GM19238 (cell line): Measurements from ENCODE around the gene CSF1R.

ENCODE experiments used
- DNase-seq: peaks from one replicate; pipeline ENCODE4 v3.0.0; 2011; ENCODE audit warnings: low spot score; ENCODE audit not compliant: insufficient read length

CSF1R gene

GRCh38 chr5:150070821-150071220 is 15.5 kb downstream of the CSF1R start:
- DNase-seq = no peak

- DNase-seq = no peak
Measured at GRCh38 chr5:150069672-150070627, 16.4 kb downstream of the CSF1R start.

- DNase-seq = no peak
Measured at GRCh38 chr5:150068961-150069645, 17.3 kb downstream of the CSF1R start.

GRCh38 chr5:150068472-150068871 is 17.9 kb downstream of the CSF1R start:
- DNase-seq = no peak

- DNase-seq = no peak
Measured at GRCh38 chr5:150068071-150068470, 18.3 kb downstream of the CSF1R start.

GRCh38 chr5:150067405-150067960 is 18.9 kb downstream of the CSF1R start:
- no peak for DNase-seq

GRCh38 chr5:150066901-150067396 is 19.4 kb downstream of the CSF1R start:
- no peak for DNase-seq

- DNase-seq = no peak
Measured at GRCh38 chr5:150066436-150066835, 19.9 kb downstream of the CSF1R start.

- no peak for DNase-seq
Measured at GRCh38 chr5:150065886-150066285, 20.5 kb downstream of the CSF1R start.

GRCh38 chr5:150065346-150065745 is 21.0 kb downstream of the CSF1R start:
- no peak for DNase-seq

GRCh38 chr5:150064681-150065220 is 21.6 kb downstream of the CSF1R start:
- no peak for DNase-seq

- no peak for DNase-seq
Measured at GRCh38 chr5:150063638-150064037, 22.7 kb downstream of the CSF1R start.

- no peak for DNase-seq
Measured at GRCh38 chr5:150062216-150062922, 24.0 kb downstream of the CSF1R start.

- no peak for DNase-seq
Measured at GRCh38 chr5:150061538-150061995, 24.8 kb downstream of the CSF1R start.

GRCh38 chr5:150060471-150060870 is 25.9 kb downstream of the CSF1R start:
- DNase-seq = no peak

- DNase-seq = no peak
Measured at GRCh38 chr5:150059623-150060022, 26.7 kb downstream of the CSF1R start.

GRCh38 chr5:150058480-150059126 is 27.8 kb downstream of the CSF1R start:
- DNase-seq = no peak

- DNase-seq = no peak
Measured at GRCh38 chr5:150057996-150058395, 28.4 kb downstream of the CSF1R start.

- no peak for DNase-seq
Measured at GRCh38 chr5:150057511-150057910, 28.8 kb downstream of the CSF1R start.

- no peak for DNase-seq
Measured at GRCh38 chr5:150057052-150057451, 29.3 kb downstream of the CSF1R start.

GRCh38 chr5:150056075-150056443 is 30.3 kb downstream of the CSF1R start:
- DNase-seq = no peak
